KBM-7 (cell line): ENCODE data around the gene CYFIP1.

Experiments used
- DNase-seq: peaks from one replicate; pipeline ENCODE4 v3.0.0-alpha.2; 2015
- in situ Hi-C: fragments of 300-500 bp; cut with MboI; formaldehyde crosslinking; loops from 2 replicates; pipeline ENCODE4 v1.14.3; 2020; ENCODE audit warnings: low sequenced_read_pairs, low pct_unique_long_range_greater_than_20kb, mixed read lengths

CYFIP1 gene

DNA sequence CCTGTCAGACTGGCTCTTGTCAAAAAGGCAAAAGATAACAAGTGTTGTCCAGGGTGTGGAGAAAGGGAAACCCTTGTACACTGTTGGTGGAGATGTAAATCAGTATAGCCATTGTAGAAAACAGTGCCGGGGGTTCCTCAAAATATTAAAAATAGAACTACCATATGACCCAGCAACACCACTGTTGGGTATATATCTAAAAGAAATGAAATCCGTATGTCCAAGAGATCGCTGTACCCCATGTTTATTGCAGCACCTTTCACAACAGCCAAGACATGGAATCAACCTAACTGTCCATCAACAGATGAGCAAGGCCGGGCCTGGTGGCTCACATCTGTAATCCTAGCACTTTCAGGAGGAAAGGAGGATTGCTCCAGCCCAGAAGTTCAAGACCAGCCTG lies 6.2 kb downstream of the CYFIP1 start:
- DNase-seq = no peak
- in situ Hi-C loops = no loop called here

DNA sequence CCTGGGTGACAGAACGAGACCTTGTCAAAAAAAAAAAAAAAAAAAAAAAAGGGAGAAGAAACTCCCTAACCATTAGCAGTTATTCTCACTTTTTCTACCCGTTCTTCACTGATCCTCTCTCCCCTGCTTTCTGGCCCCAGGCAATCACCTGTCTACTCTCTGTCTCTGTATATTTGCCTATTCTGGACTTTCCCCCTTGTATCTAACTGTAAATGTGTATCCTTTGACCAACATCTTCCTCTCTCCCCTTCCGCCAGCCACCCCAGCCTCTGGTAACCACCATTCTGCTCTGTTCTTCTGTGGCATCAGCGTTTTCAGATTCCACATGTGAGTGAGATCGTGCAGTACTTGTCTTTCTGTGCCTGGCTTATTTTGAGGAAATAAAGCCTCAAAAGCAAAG lies 6.9 kb downstream of the CYFIP1 start:
- in situ Hi-C loops = no loop called here
- no peak for DNase-seq

DNA sequence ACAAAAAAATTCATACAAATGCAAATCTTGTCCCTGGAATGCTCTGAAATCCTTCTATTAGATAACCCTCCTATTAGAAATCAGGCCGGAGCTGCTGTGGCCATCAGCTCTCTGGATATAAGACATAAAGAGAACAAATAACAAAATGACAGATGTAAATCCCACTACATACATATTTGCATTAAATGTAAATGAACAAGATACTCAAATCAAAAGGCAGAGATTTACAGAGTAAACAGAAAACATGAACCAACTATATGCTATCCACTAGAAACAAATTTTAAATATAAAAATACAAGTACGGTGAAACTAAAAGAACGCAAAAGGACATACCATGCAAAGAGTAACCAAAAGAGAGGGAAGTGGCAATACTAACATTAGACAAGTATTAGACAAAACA lies 10.7 kb downstream of the CYFIP1 start:
- in situ Hi-C loops = no loop called here
- no peak for DNase-seq

DNA sequence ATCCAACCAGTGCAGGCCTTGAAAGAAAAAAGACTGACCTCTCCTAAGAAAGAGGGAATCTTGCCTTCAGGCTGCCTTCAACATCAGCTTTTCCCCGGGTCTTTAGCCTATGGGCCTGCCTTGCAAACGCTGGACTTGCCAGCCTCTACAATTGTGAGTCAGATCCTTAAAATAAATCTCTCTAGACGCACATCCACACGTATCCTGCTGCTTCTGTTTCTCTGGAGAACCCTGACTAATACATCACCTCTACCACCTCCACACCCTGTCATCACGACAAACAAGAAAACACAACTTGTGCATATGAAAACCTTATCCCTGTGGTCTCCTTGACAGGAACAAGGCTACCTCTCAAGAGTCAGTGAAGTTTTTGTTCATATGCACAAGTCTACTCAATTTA lies 11.8 kb downstream of the CYFIP1 start:
- DNase-seq = no peak
- in situ Hi-C loops = no loop called here

DNA sequence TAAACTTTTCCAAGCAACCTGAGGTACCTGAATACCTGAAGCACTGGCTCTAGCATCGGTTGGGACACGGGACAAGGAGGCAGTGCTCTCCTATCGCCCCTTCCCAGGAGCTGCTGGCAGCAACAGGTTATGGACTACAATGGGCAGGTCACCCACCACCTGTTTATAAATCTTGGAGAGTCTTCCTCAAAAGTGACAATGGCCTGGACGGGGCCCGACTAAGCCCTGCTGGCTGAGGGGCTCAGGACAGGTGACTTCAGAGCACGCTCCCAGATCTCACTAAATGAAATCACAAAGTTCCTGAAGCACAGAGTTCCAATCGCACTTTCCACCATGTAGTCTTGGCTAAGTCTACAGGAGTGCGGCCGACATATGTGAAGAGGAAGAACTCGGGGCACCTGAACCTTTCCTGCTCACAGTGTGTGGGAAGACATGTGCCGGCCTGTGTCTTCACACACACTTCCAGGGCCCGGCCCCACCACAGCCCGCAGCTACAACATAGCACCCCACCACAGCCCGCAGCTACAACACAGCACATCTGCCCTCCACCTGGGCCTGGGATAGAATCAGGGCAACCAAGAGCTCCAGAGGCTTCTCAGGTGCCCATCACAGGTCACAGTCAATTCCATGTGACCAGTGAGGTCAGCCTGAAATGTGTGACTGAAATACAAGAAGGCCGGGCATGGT lies 12.9 kb downstream of the CYFIP1 start:
- no peak for DNase-seq
- in situ Hi-C loops = no loop called here

DNA sequence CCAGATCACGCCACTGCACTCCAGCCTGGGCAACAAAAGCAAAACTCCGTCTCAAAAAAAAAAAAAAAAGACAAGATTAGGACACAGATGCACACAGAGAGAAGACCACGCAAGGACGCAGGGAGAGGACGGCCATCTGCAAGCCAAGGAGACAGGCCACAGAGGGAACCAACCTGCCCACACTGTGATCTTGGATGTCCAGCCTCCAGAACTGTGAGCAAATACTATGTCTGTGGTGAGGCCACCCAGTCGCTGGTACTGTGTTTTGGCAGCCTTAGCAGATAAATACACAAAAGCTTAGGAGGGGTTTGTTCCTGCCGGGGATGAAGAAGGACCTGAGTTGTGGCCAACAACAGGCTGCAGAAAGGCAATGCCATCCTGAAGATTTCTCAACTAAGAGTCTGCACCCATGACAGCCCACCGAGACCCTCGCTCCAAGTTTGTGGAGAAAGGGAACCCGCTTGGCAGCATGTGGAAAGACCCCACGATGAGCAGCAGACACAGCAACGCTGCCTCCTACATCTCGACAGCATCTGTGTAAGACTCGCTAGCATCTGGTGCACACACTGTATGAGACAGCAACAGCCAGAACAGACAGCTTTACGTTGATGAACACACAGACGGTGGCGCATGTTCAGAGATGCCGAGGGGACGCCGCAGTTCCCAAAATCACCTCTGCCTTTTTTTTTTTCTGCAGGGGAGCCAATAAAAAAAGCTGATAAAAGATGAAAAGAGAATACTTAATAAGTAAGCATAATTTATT lies 13.7 kb downstream of the CYFIP1 start:
- in situ Hi-C loops = no loop called here
- DNase-seq = no peak

DNA sequence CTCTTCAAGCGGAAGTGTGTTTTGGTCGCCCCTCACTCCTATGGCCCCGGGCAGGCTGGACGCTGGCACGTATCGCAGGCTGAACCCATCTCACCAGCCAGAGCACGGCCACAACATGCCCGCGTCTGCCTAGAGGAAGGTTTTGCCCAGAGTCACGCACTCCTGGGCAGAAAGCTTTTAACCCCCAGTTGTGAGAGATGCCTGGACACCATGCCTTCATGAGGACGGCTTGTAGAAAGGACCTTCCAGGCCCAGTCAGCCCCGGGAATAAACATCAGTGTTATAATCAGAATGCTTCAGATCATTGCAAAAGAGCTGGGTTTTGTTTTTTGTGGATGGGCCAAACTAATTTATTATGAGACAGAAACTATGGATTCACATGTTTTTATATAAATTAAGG lies 16.5 kb downstream of the CYFIP1 start:
- in situ Hi-C loops = no loop called here
- no peak for DNase-seq

DNA sequence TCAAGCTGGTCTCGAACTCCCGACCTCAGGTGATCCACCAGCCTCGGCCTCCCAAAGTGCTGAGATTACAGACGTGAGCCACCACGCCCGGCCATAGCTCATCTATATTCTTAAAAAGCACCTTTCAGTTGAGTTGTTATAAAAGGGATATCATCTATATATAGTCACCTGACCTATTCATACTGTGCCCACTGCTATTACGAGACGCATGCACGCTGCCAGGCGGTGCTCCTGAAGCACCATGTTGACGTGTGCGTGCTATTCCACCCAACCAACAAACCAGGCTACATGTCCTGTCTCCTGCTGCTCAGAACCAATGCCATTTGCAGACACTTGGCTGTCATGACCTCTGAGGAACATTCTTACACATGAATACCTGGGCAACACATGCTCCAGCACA lies 17.6 kb downstream of the CYFIP1 start:
- in situ Hi-C loops = no loop called here
- DNase-seq = no peak

DNA sequence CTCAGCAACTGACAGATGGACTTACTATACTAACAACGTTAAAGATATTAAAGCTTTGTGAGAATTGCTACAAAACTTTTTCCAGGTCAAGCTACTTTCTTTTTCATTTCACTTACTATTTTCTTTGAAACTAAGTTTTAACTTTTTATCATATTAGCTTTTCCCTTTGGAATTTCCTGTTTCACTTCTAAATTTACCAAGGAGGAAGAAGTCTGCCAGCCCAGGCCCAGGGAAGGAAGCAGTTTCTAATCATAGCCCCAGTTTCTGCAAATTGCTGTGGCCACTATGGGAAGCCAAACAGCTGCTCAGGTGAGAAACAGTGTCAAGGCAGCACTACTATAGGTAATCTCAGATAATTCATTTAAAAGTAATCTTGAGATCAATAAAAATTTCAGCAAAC lies 18.4 kb downstream of the CYFIP1 start:
- no peak for DNase-seq
- in situ Hi-C loops = no loop called here

DNA sequence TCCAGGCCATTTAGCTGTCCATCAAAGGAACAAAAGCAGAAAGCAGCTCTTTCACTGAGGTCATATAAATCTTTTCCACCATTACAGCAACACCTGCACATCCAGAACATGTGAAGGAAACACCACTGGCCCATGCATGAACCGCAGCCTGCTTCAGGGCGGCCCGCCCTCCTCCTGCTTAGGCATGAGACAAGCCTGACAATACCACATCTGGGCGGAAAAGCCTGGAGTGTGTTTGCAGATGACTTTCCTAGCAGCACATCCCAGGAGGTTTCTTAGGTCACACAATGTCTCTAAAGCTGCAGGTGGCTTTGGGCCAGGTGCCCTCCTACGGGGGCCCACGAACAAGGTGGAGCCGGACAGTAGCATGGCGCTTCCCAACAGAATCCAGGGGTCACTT lies 19.6 kb downstream of the CYFIP1 start:
- in situ Hi-C loops = no loop called here
- DNase-seq = no peak

DNA sequence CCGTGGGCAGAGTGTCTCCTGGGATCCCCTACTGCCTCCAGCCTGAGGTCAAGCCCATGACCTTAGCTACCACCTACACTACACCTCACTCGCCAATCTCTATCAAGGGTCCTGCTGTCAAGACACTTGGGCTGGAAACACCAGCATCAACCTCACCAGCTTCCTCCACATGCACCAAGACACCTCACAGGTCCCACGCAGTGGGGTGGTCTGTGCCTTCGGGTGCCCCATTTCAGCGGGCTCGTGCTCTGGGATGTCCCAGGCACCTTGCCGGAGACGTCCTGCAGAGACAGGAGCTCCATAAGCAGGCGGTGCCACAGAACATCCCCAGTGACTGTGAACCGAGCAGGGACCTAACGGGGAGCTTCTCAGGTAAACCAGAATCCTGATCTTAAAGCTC lies 20.0 kb downstream of the CYFIP1 start:
- in situ Hi-C loops = no loop called here
- DNase-seq = no peak

DNA sequence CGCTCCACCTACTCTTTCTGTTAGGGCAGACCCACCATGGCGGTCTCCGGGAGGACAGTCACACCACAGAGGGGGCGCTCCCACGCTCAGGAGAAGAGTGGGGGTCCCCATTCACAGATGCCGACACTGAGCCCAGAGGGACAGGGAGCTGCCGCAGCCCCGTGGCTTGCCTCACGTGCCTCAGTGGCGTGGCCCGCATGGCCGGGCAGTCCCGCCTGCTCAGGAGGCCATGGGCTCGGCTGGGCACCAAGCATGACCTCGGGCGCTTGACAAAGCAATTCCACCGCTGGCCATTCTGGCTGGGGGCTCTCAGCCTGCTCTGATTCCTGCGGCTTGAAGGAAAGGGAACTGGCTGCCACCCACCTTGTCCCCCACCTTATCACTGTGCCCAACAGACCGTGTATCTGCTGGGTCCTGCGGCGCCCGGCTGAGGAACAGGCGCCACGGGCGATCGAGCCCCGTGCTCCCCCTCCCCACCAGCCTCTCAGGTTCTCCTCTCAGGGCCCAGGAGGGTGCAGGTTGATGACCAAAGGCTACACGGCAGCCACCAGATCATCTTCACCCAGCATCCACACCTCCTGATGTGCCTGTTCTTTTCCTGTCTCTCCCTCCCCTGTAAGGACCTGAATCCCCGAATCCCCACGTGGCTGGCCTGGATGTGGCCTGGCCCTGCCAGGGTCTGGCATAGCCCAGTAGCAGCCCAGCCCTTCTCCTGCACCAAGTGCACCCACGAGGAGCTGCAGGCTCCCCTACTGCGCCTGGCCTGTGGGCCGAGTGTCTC lies 20.7 kb downstream of the CYFIP1 start:
- DNase-seq = no peak
- in situ Hi-C loops = no loop called here

DNA sequence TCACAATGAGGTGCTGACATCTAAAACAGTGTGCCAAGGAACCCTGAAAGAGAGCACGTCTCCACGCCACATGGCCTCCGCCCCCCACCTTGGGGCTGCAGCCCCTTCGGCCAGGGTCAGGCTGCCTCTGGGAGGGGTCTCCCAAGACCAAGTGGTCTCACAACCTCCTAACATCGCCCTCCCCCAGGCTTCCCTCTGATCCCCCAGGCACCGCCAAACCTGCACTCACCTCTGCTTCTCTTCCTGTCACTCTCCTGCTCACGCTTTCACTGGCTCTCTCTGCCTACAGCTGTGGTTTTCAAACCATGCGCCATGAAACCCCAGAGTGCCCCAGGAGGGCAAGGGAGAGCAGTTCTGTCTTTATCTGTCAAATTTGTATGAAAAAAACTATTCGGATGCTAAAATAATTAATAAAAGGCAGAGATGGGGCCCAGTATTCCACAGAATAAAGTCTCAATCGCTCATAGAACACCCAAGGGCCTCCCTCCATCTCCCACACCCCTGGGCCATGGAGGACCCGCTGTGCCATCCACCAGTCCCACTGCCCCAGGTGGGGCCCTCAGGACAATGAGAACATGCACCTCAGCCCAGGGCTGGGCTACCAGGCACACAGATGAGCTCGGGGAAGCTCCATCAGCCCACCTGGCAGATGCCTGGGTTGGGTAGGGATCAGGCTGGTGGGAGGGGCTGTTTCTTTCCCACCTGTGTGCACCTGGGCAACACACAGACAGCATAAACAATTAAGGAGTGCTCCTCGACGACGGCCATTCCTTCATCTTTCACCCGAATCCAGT lies 21.5 kb downstream of the CYFIP1 start:
- no peak for DNase-seq

DNA sequence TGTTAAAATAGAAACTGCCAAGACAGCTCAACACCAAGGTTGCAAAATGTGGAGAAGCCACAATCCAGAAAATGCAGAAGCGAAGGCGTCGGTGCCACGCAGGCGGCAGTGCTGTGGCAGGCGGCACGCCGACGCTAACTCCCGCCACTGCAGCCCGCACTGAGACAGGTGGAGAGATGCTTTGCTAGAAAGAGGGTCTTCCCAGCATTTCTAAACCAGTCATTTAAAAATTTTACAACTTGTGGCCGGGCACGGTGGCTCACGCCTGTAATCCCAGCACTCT lies 23.2 kb downstream of the CYFIP1 start:
- no peak for DNase-seq
- in situ Hi-C loops = no loop called here

More for the DNA sequence above, 21.5 kb downstream of the CYFIP1 start:
- in situ Hi-C loops = no loop called here

DNA sequence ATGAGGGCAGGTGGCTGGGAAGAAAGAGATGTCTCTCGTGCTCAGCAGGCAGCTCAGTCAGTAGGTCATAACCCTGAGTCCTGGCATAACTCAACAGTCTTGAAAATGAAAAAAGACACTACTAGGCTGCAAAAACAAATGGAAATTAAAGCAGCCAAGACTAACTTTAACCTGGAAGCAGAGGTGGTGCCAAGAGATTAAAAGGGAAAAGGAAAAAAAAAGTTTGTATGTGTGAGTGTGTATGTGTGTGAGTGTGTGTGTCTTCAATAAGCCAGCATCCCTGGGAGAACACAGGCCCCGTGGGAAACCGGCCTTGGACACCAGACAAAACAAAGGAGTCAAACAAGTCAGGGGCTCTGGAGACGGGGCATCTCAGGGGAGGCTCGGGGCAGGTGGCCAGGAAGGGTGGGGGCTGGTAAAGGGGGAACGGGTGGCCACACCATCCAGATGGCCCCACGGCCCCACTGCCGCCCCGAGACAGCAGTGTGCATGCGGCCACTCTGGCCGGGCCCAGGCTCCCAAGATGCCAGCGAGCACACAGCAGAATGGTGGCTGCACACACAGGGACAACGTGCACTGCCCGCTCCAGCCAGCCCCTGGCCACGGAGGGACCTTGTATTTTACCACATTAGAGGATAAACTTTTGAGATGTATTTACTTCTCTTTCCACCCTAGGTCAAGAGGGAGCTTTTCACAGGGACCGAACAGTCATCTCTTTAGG lies 23.8 kb downstream of the CYFIP1 start:
- no peak for DNase-seq
- in situ Hi-C loops = no loop called here

DNA sequence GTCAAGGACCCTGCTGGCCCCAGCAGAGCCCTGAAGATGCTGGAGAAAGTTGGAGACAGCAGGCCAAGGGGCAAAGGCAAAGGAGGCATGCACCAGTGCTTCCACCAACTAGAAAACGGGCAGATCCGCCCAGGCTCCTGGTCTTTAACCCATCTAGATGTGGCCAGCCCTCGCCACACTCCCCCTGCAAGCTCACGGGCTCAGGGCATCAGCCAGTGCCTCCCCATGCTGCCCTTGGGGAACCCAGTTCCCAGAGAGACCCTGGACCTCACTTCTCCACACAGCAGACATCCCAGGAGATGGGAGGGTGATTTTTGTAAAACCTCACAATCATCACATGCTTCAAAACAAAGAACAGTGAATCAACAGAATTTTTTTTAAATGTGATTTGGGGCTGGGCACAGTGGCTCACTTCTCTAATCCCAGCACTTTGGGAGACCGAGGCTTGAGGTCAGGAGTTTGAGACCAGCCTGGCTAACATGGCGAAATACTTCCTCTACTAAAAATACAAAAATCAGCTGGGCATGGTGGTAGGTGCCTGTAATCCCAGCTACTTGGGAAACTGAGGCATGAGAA lies 24.5 kb downstream of the CYFIP1 start:
- in situ Hi-C loops = no loop called here
- DNase-seq = no peak

DNA sequence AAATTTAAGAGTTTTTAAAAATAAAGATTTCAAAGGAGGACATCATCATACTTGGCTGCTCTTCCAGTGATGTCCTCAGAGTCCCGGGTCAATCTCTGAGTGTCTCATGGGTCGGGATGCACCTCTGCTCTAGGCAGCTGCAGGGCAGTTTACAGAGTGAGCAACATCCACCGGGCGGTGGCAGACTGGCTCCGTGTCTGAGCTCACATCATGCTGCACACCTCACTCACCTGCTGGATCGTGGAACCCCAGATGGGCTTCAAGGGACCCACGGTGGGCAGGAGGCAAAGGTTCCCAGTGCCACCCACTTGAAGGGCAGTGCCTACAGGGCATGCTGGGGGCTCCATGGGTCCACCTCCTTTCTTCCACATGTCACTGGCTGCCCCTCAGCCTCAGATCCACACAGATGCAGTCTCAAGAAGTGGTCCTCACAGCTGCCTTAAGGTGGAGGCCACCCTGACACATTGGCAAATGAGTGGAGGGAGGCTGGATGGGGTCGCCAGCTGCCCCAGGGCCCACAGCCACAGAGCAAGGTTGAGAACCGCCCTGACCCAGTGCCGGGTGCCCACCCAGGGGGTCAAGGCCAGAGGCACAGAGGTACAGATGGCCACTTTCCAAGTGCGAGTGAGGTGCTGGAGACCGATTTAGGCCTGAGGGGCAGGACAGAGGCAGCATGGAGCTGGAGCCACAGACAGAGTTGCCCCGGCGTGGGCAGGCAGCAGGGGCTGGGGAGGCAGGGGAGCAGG lies 25.2 kb downstream of the CYFIP1 start:
- in situ Hi-C loops = no loop called here
- no peak for DNase-seq

DNA sequence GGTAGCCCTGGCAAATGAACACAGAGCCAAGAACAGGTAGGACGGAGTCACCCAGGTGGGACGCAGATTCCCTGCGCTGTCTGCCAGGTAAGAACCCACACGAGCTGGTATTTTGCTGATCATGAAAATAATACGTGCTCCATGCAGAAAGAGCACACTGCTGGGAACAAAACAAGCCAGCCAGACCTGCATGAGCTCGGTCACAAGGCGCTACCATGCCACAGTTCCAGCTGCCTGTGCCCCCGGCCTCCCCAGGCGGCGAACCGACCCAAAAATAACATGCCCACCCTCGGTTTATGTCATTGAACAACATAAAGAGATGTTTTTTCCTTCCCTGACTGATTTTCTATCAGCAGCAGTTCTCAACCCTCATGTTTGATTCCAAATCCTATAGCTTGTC lies 25.8 kb downstream of the CYFIP1 start:
- in situ Hi-C loops = no loop called here
- DNase-seq = no peak
